GM21723 (cell line): ENCODE measurements around the gene HOXB2.

Experiments
- ATAC-seq: cut with Tn5 transposase; IDR thresholded peaks from one replicate; pipeline ENCODE4 v1.9.1; 2021; ENCODE audit warnings: mild to moderate bottlenecking, moderate library complexity; ENCODE audit not compliant: unreplicated experiment

HOXB2 gene

DNA sequence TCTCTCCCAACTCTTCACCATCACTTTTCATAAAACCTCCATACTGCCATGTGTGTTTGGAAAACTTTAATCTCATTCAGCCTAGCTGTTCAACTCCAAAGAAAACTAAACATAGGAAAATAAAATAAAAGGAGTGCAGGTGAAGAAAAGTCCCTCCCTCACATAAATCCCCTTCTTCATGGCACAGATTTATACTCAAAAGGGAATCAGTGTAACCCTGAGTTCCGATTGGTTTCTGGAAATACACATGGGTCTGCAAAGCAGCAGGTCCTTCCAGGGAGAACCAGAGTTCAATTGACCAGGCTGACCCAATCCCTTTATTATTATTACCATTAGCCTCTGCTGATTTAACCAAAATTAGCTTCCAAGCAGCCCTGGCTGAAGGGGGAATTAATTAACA, 8.9 kb upstream of the HOXB2 start:
- ATAC-seq: no peak

DNA sequence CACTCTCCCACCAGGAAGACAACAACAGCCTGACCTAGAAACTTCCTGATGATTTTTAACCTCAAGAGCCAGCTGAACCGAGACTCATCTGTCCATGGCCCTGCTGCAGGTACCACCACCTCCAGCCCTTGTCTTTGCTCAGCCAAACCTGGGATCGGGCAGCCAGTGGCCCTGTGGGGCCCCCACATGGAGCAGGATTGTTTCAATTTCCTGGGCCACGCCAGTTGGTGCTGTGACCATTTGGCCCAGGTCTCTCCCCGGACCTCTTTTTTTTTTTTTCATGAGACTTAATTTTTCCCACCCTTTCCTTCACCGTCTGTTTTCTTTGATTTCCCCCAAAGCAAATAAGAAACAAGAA, 8.3 kb upstream of the HOXB2 start:
- no peak for ATAC-seq

DNA sequence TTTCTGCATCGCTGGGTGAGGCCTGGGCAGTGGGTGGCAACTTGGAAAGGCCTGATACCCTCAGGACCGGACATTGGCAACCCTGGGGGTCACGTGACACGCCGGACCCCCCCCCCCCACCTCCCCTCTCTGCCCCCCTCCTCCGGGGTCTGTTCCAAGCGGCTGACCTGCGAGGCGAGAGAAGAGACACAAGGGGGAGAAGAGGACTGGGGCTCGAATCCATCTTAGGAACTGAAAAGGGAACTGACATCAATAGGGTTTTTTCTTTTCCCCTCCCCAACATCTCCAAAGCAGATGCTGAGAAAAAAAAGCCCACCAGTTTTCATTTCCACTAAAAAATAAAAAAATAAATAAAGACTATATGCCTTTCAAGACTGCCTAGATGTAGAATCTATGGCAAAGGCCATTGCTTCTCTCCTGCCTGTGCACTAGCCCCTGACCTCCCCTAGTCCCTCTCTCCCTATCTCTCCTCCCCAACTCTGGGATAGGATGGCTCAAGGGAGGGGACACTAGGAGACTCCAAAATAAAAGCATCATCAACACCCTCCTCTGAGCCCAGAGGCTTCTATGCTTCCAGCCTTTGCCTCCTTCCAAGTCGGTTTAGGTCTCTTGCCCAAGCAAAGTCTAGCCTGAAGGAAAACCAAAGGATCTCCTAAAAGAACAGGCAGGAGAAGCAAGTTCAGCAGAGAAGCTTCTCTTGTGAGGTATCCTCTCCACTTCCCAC, 7.7 kb upstream of the HOXB2 start:
- no peak for ATAC-seq

DNA sequence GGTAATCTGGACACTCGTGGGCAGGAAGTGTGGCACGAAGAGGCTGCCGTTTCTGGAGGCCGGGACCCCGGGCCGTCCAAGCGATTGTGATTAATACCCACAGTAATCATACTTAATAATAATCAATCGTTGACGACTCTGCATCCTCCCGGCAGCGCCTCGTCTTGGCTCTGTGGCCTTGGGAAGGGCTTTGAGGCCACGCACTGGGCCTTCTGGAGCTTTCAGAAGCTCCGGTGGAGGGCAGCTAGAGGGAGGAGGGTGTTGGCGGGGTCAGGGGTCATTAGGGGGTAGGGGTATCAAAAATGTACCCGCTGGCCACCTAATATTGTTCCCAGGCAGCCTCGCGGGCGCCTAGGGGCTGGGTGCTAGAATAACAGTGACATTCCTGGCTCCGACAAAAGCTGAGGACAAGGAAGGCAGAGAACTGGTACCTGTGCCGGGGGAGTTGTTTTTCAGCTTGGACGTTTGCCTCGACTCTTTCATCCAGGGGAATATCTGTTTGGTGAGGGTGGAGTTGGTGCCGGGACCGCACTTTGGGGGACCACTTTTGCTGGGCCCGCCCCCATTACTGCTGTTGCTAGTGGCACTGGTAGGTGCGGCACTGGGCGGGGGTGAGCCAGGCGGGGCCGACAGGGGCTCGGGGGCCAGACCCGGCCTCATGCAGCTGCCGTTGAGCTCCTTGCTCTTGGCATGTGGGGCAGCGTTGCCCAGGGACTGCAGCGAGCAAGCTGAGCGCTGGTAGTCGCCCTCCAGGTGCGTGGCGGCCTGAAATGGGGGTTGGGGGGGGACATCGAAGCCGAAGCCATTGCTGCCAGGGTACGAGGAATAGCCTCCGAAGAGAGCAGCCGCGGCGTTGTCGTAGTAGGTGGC, 6.9 kb upstream of the HOXB2 start:
- no peak for ATAC-seq

DNA sequence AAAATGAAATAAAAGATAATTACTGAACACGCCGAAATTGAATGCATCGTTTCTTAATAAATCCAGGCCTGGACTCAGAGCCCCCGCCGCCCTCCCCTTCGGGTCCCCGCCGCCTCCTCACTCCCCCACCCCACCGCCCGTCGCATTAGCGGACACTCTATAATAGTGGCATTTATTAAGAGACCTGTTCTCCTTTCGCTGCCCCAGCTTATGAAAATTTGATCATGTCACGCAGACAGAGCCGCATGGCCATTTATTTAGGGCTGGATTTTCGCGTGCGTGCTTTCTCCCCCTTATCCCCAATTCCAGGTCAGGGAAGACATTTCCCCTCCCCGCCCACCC, 6.3 kb upstream of the HOXB2 start:
- no peak for ATAC-seq

DNA sequence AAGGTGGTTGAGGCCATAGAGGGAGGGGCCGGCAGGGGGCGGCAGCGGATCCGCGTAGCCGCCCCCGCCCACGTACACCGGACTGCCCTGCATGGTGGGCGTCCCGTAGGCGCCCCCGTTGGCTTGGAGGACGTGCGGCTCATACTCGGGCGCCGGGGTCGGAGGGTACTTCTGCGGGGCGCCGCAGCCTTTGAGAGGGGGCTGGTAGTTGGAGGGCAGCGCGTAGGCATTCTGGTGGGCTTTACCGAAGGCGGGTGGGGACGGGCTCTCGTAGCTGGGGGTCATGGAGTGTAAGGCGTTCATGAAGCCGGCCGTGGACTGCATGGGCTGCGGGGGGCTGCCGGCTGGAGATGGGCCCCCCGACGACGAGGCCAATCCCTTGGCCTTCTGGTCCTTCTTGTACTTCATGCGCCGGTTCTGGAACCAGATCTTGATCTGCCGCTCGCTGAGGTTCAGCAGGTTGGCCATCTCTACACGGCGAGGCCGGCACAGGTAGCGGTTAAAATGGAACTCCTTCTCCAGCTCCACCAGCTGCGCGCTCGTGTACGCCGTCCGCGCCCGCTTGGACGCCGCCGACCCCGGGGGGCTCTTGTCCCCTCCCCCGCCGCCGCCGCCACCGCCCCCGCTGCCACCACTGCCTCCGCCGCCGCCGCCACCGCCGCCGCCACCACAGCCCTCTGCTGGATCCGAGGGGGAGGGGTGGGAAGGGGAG, 5.7 kb upstream of the HOXB2 start:
- ATAC-seq: no peak

DNA sequence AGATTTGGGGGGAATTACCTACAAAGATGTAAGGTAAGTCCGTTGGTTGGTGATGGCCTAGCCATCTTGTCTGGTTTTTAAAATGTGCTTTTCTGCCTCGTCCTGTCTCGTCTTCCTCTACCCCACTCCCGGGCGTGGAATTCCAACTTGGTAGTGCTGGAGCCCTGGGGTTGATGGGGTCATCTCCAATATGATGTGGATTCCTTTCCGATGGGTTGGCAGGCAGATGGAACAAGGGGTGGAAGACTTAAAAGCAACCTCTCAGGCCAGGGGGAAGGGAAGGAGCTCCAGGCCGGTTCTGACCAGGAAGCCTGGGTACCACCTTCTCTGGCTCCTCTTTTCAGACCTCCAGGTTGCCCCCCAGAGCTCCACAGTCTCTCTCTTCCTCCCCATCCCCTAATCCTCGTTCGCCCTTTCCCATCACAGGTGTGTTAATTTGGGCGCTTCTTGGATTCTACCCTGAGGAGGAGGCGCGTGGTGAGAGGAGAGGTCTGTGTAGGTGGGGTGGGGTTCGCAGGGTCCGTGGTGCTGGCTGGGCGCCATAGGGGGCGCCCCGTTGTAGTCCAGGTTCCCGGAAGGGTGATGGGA, 5.1 kb upstream of the HOXB2 start:
- no peak for ATAC-seq

DNA sequence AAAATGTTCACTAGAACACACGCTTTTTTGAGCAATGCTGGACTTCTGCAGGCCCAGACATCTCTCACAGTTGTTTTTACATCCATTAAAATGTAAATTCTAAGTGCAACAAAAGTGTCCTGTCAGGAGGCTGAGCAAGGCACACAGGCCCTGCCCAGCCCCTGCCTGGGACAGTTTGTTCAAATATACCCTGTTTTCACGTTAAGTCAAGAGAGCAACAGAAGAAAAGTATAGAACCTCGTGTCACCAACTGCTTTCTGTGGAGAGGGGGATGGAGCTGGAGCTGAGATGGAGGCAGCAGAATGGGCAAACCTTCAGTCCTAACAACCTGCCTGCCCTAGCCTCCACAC, 4.3 kb upstream of the HOXB2 start:
- no peak for ATAC-seq

DNA sequence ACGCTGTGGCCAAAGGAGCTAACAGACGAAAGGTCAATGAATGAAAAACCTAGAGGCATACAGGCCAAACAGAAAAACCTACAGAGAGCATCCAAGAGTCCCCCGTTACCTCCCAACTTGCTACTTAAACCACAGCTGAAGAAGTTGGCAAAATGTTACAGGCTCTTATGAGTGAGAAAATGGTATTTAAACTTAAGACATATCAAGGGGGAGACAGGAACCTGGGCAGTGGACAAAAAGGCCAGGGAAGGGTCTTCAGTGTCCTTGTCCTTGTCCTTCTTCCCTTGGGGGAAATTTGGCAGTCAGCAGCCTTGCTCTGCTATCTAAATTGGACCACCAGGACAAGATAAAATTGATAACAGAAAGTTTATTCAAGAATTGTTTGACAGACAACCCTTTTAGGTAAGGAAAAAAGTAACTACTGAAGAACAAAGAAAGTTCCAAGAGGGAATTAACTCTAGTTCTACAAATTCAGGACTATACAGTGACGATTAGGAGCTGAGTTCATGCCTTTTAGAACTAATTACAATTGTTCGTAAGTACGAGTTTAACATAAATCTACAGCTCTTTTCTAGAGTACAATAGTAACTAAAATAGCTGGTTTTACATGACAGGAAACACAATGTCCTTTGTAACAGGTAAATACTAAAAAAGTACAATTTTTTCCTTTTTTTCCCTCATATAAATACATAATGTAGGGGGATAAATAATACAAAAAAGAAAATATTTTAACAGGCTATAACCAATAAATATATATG, 3.8 kb upstream of the HOXB2 start:
- ATAC-seq: no peak

DNA sequence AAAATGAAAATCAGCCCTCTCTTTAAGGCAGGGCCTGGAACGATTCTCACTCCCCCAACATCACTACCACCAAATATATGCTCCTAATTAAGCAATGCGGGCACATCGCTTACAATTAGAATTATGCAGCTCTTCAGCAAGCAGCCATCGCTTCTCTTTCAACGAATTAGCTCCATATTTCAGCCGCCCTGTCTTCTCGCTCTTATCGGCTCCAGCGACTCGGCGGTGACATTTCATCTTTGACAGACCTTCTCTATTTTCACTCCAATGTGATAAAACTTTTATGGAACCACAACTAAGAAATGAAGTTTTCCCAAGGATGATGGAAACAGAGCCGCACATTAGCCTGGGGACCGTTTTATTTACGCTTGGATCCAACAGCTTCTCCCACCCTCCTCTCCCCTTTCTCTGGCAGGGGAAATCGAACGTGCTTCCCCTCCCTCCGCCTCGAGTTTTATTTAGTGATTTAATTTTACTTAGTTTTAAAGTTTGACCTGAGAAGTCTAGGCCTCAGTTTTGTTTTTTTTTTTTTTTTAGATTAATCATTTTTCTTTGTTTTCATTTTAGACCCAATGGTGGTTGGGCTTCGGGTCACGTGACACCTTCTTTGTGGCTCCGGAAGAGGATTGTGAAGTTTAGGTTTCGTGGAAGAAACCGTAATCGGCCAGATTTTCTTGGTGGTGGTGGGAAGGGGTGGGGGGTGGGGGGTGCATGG, 3.1 kb upstream of the HOXB2 start:
- ATAC-seq: no peak

DNA sequence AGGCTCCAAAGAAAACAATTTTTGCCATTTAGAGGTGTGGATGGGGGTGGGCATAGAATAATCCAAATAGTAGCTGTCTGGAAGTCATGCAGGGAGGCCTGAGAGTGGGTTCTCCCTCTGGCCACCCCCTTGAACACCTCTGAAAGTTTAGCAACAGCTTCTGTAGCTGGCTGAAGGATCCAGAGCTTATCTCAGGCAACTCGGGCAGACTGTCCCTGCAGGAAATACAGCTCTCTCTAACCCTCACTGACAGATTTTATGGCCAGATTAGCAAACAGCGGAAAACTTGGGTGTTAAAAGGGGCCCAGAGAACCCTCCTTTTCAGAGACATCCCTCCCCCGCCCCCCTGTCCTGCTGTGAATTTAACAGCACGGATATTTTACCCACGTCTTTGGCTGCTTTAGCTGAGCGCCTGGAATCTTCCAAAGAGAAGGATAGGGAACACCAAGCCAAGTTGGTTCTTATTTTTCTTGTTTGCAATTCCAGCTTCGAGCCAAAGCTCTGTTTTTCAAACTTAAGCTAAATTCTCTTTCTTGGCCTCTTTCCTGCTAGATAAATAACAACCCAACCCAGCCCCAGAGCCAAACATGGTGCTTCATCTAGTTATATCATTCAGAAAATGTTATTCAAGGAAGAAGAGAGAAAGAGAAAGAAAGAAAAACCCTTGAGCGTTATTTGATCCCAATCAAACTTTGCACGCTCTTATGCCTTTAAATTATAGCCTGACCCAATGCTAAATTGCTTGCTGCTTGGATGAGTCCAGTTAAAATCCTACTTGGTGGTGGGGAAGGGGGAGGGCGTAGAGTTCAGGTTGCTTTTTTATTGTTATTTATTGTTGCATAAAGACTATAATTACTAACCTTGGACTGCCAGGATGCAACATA, 2.3 kb upstream of the HOXB2 start:
- no peak for ATAC-seq

DNA sequence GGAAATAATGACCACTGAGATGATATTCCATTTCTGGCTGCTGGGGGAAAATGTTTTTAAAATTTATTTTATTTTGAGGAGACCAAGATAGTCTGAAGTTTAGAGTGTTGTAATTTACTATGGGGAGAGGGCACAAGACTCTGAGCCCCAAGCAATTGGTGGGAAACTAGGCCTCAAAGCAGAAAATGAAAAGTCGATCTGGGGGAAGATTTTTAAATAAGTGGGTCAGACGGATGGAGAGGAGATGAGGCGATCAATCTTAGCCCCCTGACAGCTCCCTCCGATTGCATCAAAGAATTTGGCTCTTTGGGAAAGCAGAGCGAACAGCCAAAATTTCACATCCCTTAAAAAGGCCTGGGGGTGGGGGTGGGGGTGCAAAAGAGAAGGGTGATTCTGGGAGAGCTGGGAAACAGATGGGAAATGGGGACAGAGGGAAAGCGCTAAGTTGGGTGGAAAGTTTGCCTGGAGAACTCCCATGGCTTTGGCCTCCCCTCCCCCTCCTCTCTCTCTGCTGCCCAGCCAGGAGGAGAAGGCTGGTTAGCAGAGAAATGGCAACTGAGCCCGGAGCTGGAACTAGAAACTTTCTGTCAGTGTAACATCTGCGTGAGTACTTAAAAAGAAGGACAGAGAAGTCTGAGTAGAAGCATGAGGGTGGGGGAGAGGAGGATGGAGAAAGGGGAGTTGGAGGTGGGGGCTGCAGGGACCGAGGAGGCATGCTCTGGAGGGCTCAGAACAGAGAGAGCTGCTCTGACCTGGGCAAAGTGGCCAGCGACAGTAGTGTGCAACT, 1.4 kb upstream of the HOXB2 start:
- no peak for ATAC-seq

DNA sequence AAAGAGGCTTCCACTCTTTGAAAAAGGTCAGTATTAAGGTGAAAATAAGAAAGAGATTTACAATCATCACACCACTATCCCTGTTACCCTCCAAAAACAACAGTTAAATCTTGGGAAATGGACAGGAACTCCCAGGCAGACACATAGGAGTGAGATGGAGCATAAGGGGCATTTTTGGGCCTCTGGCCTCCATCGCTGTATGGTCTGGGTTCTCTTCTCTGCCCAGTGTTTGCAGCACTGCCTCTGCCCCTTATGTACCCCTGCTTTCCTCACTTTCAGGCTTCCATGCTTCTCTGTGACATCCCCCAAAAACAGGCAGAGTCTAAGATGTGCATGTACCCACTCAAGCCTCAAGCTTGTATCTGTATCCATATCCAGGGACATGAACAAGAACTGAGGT, 630 bp upstream of the HOXB2 start:
- no peak for ATAC-seq

DNA sequence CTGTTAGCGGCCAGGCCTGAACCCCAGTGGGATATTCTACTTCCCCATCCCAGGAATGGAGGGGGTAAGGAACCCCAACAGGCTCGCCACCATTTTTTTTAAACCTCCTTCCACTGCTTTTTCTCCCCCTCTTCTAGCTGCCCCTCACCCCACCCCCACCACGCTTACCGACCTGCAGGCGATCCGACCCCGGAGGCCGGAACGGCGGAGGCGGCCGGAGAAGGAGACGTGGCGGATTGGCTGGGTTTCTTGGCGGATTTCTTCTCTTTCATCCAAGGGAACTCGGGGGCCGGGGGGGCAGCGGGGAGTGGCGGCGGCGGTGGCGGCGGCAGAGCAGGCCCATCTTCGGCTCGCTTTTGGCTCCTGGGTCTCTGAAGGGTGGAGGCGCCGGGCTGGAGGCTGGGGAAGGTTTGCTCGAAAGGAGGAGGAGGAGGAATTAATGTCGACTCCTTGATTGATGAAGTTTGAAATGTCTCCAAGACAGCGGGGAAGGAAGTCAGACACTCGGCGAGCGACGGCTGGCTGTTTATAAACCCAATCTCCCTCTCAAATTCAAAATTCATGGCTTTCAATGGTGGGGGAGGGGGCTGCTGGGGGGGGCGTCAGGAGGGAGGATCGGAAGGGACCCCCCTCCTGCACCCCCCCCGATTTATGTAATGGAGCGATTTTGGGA, 424 bp downstream of the HOXB2 start:
- ATAC-seq: no peak

DNA sequence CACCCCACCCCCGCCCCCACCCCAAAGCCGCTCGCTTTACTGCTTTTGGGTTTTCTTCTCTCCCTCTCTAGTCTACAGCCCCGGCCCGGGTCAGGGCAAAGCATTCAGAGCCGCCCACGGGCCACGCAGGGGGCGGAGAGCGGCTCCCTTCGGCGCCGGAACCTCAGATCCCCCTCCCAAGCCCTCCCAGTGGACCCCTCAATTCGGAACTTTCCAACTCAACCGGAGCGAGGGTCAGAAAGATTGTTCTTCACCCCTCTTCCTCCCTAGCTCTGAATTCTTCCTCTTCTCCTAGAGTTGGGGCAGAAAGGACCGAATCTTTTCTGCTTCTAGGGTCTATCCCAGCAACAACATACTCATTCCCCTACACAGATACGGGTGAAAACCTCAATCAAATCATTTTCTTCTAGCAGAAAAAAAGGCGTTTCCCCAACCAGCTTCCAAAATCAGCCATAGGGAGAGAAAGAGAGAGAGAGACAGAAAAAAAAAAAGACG, 1.0 kb downstream of the HOXB2 start:
- ATAC-seq: peak; percentile 28

DNA sequence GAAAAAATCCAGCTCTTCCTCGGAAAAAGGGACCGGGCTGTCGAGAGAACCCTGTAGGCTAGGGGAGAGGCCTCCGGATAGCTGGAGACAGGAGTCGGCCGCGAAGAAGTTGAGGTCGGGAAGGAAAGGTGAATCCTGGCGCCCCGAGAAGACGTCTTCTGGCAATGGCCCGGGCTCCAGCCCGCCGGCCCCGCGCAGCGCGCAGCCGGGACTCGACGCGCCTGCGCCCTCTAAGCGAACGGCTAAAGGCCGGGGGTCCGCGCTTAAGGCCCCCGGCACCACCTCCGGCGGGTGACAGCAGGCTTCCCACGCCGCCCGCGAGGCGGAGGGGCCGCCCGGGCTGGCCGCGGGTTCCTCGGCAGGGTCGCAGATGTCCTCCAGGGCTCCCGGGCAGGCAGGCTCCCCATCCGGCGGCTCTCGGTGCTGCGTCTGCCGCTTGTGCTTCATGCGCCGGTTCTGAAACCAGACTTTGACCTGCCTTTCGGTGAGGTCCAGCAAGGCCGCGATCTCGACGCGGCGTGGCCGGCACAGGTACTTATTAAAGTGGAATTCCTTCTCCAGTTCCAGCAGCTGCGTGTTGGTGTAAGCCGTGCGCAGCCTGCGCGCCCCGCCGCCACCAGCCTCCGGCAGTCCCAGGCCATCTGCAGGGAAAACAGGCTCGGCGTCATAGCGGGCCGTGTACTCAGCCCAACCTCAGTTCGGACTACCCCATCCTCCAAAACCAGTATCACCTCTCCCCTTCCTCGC, 1.6 kb downstream of the HOXB2 start:
- ATAC-seq: peak; percentile 57

DNA sequence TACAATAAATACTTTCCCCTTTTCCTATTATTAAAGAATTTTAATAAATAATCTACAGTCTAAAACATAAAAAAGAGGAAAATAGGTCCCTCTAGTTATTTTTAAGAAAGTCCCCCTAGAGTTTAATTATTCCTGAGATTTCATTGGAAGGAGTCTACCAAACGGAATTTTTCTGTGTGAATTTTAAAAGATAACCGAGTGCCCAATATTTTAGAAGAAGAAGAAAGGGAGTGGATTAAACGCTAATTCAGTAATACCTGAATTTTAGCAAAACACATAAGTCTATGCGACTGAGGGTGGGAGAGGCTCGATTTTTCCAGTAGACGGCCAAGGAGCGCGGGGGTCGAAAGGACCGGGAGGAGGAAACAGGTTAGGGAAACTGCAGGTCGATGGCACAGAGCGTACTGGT, 2.2 kb downstream of the HOXB2 start:
- ATAC-seq: peak; percentile 9
